GM12872 (cell line): ENCODE results near the gene TASL.
A peak's percentile ranks its signal among the peaks of the same experiment; 100 is the strongest.

Source experiments
- TF ChIP-seq, protein P1 (sequence below): IDR thresholded peaks from 3 replicates; pipeline ENCODE4 v1.5.1; 2011; ENCODE audit warnings: low read depth, mild to moderate bottlenecking, low read length, moderate library complexity; ENCODE audit not compliant: insufficient read depth

Gene TASL

DNA sequence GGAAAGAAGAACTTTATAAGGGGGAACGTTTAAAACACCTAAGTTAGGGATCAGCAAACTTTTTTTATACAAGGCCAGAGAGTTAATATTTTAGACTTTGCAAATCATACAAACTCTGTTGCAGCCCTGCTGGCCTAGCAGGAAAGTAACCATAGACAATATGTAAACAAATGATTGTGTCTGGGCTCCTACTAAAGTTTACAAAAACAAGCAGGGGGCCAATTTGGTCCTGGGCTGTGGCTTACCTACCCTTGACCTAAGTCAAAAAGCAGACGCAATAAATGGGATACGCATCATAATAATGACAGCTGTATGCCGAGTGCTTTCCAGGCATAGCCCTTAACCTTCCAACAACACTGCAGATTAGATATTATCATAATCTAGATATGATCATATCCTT lies 4.9 kb downstream of the TASL start:
- TF ChIP-seq, protein P1, sequence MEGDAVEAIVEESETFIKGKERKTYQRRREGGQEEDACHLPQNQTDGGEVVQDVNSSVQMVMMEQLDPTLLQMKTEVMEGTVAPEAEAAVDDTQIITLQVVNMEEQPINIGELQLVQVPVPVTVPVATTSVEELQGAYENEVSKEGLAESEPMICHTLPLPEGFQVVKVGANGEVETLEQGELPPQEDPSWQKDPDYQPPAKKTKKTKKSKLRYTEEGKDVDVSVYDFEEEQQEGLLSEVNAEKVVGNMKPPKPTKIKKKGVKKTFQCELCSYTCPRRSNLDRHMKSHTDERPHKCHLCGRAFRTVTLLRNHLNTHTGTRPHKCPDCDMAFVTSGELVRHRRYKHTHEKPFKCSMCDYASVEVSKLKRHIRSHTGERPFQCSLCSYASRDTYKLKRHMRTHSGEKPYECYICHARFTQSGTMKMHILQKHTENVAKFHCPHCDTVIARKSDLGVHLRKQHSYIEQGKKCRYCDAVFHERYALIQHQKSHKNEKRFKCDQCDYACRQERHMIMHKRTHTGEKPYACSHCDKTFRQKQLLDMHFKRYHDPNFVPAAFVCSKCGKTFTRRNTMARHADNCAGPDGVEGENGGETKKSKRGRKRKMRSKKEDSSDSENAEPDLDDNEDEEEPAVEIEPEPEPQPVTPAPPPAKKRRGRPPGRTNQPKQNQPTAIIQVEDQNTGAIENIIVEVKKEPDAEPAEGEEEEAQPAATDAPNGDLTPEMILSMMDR, result no peak

DNA sequence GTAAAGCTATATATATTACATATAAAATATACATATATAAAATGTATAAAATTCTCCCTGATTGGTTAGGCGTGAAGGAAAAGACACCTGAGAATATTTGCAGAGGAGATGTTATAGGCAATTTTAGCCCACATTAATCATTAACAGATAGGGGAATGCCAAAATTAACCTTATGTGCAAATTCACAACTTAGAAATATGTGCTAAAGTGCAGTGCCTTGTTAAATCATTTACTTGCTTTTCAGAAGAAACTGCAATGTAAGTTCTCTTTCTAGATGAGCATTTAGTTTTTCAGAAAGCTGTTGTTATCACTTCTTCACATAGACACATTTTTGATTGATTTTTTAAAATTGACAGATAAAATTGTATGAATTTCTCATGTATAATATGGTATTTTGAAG lies 5.6 kb downstream of the TASL start:
- TF ChIP-seq, protein P1, result no peak

DNA sequence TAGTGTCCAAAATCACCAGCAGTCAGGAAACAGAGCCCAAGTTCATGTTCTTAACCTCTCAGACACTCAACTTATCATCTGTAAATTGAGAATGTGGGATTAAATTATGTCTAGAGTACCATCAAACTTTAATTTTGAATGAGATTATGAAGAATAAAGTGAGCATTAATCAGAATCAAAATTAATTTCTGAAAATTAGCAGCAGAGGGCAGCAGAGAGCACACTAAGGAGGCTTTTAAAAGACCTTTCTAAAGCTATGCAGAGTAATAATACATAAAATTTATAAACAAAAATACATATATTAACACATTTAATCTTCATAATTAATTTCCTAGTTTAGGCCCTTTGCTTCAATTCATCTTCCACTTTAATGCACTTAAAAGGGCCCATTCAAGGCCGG lies 7.1 kb downstream of the TASL start:
- TF ChIP-seq, protein P1, result peak; percentile 20; the same call in 1 of the 3 replicates

DNA sequence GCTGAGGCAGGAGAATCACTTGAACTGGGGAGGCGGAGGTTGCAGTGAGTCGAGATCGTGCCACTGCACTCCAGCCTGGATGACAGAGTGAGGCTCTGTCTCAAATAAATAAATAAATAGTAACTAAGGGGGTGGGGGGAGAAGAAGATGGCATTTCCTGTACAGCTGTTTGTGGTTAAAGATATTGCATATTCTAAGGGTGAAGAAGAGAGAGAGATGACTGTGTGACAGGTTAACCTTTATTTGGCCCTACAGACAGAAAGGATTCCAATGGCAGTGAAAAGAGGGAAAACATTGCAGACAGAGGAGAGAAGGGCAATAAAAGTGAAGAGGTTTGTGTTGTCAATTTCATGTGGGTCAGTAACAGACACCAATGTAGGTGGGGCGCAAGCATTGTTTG lies 9.4 kb downstream of the TASL start:
- TF ChIP-seq, protein P1, result no peak

DNA sequence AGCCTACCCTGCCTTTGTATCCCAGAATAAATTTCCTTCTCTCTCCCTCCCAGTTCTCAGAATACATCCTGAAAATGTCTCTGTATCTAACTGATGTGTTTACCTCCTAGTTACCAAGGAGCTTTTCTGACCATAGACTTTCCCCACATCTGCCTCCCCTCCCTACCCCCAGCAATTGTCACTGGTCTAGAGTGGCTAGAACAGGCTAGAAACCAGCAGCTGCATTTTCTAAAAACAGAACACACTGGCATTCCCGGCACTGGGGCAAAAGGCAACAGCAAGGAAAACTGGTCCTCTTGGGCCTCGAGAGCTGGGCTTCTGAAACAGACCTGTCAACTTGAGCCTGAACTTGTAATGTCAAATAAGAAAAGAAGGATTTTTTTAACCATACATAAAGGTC lies 16.4 kb downstream of the TASL start:
- TF ChIP-seq, protein P1, result no peak

DNA sequence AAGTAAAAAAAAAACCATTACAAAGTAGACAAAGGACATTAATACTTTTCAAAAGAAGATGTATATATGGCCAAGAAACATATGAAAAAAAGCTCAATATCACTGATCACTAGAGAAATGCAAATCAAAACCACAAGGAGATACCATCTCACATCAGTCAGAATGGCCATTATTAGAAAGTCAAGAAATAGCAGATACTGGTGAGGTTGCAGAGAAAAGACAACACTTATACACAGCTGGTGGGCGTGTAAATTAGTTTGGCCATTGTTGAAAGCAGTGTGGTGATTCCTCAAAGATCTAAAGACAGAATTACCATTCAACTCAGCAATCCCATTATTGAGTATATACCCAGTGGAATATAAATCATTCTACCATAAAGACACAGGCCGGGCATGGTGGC lies 39.3 kb downstream of the TASL start:
- TF ChIP-seq, protein P1, result no peak

DNA sequence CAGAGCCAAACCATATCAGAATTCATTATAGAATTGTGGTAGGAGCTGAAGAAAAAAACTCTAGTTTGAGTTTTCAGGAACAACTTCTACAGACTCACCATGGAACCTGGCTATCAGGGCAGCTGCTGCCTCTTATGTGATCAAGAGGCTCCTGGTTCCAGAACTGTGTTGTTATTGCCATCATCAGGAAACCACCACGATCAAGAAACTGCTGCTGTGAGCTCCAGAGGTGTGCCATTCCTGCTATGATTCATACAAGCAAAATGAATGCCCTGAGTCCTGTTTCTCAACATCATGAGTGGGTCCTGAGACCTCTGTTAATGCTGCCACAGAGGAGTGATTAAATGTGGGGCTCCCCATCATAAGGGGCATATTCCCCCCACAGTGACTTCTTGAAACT lies 43.7 kb downstream of the TASL start:
- TF ChIP-seq, protein P1, result no peak

DNA sequence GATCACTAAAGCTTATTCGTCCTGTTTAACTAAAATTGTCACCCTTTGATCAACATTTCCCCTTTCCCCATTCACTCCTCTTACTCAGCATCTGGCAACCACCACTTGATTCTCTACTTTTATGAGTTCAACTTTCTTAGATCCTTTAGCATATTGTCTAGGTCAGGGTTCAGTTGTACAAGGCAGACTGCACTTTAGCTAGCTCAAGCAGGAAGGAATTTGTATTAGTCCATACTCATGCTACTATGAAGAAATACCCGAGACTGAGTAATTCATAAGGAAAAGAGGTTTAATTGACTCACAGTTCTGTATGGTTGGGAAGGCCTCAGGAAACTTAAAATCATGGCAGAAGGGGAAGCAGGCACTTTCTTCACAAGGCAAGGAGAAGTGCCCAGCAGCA lies 44.3 kb downstream of the TASL start:
- TF ChIP-seq, protein P1, result no peak
